H54 (cell line): Measurements from ENCODE around the gene KCNA3.

ENCODE experiments used
- DNase-seq: peaks from one replicate; pipeline ENCODE4 v3.0.0; 2011; ENCODE audit warnings: low spot score, mixed read lengths; ENCODE audit not compliant: insufficient read length
- FAIRE-seq: peaks from 3 replicates; lab custom pipeline; 2011; peaks lifted over from hg19 to GRCh38; lab: Jason Lieb, UNC
- POLR2A ChIP-seq: IDR thresholded peaks from 2 replicates; pipeline ENCODE4 v1.6.1; 2011; ENCODE audit warnings: low read depth, mild to moderate bottlenecking, low read length

The KCNA3 gene

DNA sequence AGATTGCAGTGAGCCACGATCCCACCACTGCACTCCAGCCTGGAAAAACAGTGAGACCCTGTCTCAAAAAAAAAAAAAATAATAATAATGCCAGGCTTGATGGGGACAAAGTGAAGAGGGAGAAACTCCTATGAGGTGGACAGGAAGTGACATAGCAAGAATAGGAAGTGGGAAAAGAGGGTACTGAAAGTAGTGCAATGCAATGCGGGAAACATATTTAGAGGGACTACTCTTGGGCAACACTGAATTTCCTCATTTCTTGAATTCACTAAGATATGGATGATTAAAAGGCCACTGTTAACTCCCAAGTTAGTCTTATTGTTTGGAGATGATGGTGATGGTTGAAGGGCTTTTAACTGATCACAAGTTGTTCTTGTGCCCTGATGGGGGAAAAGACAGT is 47.0 kb downstream of the KCNA3 start:
- no peak for TF ChIP-seq POLR2A
- FAIRE-seq (no peak), DNase-seq (no peak)

DNA sequence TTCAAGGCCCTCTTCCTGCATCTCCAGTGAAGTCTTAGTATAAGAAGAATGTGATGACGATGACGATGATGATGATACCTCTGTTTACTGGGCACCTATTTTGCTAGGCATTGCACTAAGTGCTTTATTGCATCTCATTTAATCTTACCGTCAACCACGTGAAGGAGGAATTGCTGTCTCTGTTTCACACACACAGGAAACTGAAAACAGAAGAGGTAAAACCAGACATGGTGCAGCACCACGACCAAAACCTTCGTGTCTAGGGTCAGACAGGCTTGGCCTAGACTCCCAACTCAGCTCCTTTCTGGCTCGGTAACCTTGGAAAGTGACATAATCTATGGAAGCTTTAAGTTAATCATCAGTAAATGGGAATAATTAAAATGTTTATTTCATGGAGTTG is 47.9 kb downstream of the KCNA3 start:
- no peak for TF ChIP-seq POLR2A
- FAIRE-seq (no peak), DNase-seq (no peak)
